Endometrial microvascular endothelial cells (primary cell): Measurements from ENCODE around the gene APOA5. TPM values are rescaled to one million over a fixed set of nuclear protein-coding genes. Genes with fewer than 3 reads are reported as not detected.
"Not testable (repeated sequence)": the region's sequence is repeated elsewhere in the genome, so short reads cannot be mapped to it uniquely, and the experiment has no call there.

Source experiments
- in situ Hi-C: cut with HindIII; loops from 2 replicates; pipeline ENCODE4 v1.10.0; 2017; ENCODE audit warnings: low sequenced_read_pairs, low pct_unique_long_range_greater_than_20kb; ENCODE audit errors: inconsistent ontology term
- total RNA-seq: library from RNA; depleted of rRNA; stranded (reverse); fragments of >200 nt; gene quantifications from one replicate; pipeline ENCODE4 v1.2.3, GENCODE V29; 2015; ENCODE audit errors: inconsistent ontology term

The APOA5 gene
- total RNA-seq, 1 donor from 2014 or later, result not detected

GRCh38 chr11:116804001-116804400 lies 12.3 kb upstream of the APOA5 start:
- in situ Hi-C loops, result no loop called here

DNA sequence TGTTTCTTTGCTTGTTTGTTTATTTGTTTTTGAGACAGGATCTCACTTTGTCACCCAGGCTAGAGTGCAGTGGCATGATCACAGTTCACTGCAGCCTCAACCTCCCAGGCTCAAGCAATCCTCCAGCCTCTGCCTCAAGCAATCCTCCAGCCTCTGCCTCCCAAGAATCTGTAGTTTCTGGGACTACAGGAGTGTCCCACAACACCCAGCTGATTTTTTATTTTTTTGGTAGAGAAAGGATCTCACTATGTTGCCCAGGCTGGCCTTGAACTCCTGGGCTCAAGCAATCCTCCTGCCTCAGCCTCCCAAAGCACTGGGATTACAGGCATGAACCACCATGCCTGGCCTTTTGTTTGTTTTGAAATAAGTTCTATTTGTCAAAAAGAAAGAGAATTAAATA lies 10.0 kb upstream of the APOA5 start:
- in situ Hi-C loops, result not testable (repeated sequence)

- in situ Hi-C loops, result no loop called here
Measured at GRCh38 chr11:116800610-116801009, 8.9 kb upstream of the APOA5 start.

GRCh38 chr11:116798368-116798767 lies 6.7 kb upstream of the APOA5 start:
- in situ Hi-C loops, result no loop called here

GRCh38 chr11:116797816-116798215 lies 6.1 kb upstream of the APOA5 start:
- in situ Hi-C loops, result no loop called here

DNA sequence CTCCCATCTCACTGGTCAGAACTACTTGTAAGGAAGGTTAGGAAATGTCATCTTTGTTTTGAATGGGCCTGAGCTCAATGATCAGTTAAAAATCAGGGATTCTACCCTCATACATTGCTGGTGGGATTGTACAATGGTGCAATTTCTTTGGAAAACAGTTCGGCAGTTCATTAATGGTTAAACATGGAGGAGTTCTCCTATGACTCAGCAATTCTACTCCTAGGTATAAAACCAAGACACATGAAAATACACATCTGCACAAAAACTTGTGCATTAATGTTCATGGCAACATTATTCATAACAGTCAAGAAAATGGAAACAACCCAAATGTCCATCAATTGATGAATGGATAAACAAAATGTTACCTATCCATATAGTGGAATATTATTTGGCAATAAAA lies 4.9 kb upstream of the APOA5 start:
- in situ Hi-C loops, result no loop called here

DNA sequence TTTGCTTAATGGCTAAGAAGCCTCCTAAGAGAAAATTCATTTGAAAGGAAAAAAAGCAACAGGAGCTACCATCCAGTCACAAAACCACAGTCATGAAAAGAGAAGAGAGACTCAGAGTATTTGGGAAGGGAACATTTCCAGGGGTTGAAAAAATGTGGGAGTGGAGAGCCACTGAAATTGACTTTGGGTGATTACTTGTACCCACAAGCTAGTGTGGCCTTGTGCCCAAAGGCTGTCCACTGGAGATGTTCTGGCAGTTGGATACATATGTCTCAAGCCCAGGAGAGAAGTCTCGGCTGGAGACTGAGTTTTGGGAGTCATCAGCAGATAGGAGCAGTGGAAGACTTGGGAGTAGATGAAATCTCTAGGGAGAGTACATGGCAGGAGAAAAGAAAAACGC lies 3.2 kb upstream of the APOA5 start:
- in situ Hi-C loops, result no loop called here

- in situ Hi-C loops, result no loop called here
Measured at GRCh38 chr11:116793772-116794097, 2.1 kb upstream of the APOA5 start.

DNA sequence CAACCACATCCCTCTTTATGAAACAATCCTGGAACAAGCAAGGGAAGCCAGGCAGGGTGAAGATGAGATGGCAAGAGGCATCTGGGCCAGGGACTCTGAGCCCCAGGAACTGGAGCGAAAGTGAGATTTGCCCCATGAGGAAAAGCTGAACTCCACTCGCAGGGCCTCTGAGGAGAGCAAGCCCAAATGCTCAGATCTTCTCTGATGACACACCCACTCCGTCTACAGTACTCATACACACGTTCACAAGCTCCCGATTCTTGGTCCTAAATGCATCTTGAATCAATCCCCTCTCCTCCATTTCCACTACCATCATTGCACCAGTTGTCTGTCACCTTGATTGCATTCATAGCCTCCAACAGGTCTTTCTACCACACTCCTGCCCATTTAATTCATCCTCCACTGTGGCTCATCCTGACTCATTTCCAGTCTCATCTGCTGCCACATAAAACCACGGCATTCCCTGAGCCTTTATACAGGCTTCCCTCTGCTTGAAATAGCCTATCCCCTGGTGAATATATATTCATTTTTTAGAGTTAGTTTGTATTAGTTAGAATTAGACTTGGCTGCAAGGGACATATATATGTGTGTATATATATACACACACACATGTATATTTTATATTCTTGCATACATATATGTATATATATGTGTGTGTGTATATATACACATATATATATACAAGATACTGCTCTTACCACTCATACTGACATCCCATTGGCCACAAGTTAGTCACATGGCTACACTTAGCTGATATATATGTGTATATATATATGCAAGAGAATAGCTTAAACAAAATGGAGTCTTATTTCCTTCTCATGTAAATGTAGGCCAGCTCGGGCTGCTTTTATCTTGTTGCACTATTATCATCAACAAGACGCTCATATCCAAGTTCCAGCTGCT lies 1.4 kb upstream of the APOA5 start:
- in situ Hi-C loops, result no loop called here

GRCh38 chr11:116792144-116792868 lies 627 bp upstream of the APOA5 start:
- in situ Hi-C loops, result no loop called here

DNA sequence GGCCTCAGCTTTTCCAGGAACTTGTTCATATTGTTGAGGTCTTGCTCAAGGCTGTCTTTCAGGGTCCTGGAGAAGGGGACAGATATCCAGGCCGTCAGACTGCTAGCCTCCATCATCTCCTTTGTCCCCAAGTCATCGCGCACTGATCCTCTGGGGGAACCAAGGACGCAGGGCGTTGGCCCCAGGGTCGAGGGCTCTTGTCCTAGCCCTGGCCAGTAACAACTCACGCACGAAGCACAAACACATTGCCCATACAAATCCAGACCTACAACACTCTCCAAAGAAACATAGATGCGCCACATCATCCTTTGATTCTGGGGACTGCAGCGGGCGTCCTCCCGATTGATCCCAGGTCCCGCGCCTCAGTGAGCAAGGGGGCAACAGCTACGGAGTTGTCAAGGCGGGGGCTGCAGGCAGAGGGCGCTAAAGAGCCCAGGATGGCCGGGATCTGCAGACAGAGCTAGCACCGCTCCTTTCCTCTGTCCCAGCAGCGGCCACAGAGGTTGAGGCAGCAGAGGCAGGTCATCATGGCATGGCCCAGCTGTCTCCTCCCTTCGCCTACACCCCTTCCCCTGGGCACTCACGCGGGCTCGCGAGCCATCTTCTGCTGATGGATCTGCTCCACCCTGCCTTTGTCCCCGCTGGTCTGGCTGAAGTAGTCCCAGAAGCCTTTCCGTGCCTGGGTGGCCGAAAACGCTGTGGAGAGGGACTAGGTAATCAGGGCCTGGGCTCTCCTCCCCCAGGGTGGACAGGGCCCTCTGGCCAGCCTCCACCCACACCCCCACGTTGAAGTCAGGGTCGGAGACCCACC lies 472 bp downstream of the APOA5 start:
- in situ Hi-C loops, result no loop called here

GRCh38 chr11:116790167-116791001 lies 1.3 kb downstream of the APOA5 start:
- in situ Hi-C loops, result no loop called here

GRCh38 chr11:116788975-116789374 lies 2.7 kb downstream of the APOA5 start:
- in situ Hi-C loops, result no loop called here

- in situ Hi-C loops, result no loop called here
Measured at GRCh38 chr11:116788534-116788933, 3.1 kb downstream of the APOA5 start.

DNA sequence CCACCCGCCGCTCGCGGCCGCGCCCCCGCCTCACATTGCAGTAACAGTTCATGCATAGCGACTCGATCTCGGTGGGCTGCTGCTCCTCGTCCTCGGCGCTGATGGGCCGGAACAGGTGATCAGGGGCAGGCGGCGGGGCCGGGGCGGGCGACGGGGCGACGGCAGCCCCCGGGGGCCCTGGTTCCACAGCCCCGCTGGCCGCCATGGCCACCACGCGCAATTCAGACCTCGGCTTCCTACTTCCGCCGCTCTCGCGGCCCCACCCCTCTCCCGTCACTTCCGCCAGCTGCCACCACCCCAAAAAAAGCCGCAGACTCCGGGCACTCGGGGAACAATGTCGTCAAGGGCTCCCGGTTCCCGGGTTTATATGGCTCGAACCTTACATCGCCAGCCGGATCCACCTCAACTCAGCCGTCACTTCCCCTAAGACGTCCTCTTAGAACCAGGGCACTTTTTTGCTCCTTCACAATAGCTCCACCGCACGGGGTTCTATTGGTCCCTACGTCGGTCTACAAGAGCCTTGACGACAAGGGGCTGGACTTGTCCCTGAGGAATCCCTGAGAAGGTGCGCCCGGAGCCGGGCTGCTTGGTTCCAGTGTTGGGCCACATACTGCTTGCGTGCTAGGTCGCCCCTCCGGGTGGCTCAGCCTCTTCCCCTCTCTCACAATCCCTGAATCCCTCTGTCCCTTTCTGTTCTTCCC lies 3.7 kb downstream of the APOA5 start, which contains the start of gene ZPR1:
ZPR1 (minus strand) TSS at position 238 of the 701 bp plus-strand sequence; CDS start at position 205, 33 bp downstream.
- in situ Hi-C loops, result no loop called here

DNA sequence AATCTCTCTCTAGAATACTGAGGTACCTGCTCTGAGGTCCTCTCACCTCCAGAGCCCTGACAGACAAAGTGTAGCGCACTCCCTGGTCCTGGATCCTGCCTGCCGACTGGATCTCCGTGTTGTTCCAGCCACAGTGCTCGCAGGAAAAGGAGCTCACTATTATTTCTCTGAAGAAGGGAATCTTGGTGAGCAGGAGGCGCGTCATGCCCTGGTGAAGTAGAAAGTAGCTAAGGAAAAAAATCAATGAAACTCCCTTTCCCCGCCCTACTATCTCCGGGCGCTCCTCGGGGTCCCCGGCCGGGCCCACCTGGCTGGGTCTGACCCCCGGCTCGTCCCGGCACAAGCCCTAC lies 4.3 kb downstream of the APOA5 start:
- in situ Hi-C loops, result no loop called here

GRCh38 chr11:116786966-116787365 lies 4.7 kb downstream of the APOA5 start:
- in situ Hi-C loops, result no loop called here

DNA sequence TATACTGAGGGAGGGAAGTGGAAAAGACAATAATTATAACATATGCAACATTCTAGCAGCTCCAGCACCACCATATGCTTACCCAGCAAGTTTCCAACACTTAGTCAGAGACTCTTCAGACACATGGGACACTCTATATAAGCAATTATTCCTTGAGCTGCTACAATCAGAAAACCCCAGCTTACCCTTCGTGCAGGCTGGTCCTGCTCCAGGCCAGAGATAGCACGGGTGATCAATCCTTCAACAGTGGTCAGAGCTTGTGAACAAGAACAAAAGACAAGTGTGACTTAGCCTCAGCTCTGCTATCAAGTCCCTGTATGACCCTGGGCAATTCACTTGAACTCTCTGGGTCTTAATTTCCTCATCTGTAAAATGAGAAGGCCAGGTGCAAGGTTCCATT lies 5.4 kb downstream of the APOA5 start:
- in situ Hi-C loops, result no loop called here
